ENCODE data around the gene INPP5D.
"Not testable (repeated sequence)": the region's sequence is repeated elsewhere in the genome, so short reads cannot be mapped to it uniquely, and the experiment has no call there.

INPP5D gene

DNA sequence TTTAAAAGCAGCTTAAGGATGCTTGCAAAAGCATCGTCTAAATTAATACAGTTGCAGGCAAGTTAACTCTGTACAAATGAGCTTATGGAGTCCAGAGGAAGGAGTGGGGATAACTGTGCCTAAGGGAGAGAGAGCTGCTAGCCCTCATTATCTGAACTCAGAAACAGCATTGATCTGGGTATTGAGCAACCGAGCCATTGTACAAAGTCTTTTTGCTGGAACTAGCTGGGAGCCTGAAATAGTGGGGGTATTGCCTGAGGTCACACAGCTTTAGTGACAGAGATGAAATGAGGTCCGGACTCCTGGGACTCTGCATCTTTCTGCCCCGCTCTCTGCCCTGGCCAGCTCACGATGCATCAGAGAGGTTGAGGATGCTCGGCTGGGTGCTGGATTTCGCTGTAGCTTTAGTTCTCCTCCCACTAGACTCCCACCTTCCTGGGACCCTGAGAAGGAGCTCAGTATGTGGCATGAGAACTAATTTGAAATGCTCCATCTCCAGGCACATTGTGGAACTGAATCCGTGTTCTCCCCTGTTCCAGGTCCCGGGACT, 123.8 kb downstream of the INPP5D start:
- DNase-seq (ENCODE audit: low spot score): no peak

GRCh38 chr2:233184669-233185068, 124.5 kb downstream of the INPP5D start:
- DNase-seq (ENCODE audit: low spot score): no peak

DNA sequence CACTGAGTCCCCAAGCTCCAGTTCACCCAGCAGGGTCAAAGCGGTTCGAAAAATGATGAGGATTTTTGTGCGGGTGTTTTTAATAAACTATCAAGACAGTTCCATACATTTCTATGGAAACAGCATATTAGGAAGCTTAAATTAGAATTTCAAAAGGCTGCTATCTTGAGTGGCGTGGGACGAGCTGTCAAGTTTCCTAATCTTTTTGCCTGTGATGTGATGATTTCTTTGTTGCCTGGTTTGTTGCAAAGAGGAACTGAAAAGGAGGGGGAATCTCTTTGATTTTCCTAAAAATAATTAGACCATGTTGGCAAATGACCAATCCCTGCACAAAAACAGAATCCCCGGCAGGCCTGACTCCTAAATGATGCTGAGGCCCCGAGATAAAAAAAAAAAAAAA, 125.2 kb downstream of the INPP5D start:
- peak; percentile 72 for DNase-seq (ENCODE audit: low spot score)

DNA sequence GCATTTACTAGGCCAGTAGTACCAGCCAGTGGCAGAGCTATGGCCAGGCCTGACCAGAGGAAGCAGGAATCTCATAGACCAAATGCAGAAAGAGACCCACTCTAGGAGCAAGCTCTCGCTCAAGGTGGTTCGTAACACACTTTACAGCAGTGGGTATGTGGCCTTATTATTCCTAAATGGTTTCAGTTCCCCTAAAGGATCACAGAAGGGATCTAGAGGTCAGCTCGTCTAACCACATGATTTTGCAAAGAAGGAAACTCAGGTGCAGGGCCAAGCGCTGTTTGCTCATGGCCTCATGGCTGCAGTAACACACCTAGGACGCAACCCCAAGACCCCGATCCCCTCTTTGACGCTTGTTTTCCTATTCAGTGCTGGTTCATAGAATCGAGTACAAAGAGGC, 125.8 kb downstream of the INPP5D start:
- DNase-seq (ENCODE audit: low spot score): no peak

DNA sequence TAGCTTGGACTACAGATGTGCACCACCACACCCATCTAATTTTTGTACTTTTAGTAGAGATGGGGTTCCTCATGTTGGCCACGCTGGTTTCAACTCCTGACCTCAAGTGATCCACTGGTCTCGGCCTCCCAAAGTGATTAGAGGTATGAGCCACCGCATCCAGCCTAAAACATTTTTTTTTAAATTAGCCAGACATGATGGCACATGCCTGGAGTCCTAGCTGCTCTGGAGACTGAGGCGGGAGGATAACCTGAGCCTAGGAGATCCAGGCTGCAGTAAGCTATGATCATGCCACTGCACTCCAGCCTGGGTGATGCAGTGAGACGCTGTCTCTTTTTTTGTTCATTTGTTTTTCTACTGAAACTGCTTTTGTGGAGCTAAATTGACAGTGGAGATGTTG, 126.7 kb downstream of the INPP5D start:
- no peak for DNase-seq (ENCODE audit: low spot score)

- DNase-seq (ENCODE audit: low spot score): no peak
These were observed 128.9 kb downstream of the INPP5D start for GRCh38 chr2:233189025-233189424.

DNA sequence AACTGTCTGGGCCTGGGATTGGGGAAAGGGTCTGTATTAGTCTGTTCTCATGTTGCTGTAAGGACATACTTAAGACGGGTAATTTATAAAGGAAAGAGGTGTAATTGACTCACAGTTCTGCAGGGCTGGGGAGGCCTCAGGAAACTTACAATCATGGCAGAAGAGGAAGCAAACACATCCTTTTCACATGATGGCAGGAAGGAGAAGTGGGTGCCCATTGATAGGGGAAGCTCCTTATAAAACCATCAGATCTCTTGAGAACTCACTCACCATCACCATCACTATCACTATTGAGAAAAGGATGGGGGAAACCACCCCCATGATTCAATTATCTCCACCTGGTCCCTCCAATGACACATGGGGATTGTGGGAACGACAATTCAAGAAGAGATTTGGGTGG, 130.9 kb downstream of the INPP5D start:
- DNase-seq (ENCODE audit: low spot score): not testable (repeated sequence)

- no peak for DNase-seq (ENCODE audit: low spot score)
These were observed 133.6 kb downstream of the INPP5D start for GRCh38 chr2:233193738-233194137.

- DNase-seq (ENCODE audit: low spot score): no peak
These were observed 134.9 kb downstream of the INPP5D start for GRCh38 chr2:233195027-233195426.

GRCh38 chr2:233197022-233197421, 136.9 kb downstream of the INPP5D start:
- DNase-seq (ENCODE audit: low spot score): no peak

DNA sequence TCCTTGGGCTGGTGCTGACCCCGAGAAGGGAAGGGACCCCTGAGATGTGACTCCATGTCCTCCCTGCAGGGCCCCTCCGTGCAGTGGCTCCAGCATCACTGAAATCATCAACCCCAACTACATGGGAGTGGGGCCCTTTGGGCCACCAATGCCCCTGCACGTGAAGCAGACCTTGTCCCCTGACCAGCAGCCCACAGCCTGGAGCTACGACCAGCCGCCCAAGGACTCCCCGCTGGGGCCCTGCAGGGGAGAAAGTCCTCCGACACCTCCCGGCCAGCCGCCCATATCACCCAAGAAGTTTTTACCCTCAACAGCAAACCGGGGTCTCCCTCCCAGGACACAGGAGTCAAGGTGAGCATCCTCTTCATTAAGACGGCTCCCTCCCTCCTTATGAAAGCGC, 137.9 kb downstream of the INPP5D start:
- no peak for DNase-seq (ENCODE audit: low spot score)

DNA sequence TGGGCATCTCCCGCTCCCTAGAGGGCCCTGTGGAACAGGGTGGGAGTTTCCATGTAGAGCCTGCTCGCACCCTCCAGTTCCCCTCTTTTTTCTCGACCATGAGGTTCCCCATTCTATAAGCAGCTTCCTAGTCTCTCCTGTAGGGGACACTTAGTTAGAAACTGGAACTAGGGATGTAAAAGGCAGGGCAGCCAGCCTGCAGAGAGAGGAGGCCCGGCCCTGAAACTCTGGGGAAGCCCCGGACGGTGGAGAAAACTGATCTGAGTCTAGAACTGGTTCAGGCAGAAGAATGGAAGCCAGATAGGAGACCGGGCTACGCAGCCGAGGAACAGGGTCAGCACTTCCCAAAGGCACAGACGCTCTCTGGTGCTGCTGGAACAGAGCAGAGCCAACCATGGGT, 139.7 kb downstream of the INPP5D start:
- DNase-seq (ENCODE audit: low spot score): no peak

GRCh38 chr2:233200790-233201189, 140.6 kb downstream of the INPP5D start:
- DNase-seq (ENCODE audit: low spot score): not testable (repeated sequence)

DNA sequence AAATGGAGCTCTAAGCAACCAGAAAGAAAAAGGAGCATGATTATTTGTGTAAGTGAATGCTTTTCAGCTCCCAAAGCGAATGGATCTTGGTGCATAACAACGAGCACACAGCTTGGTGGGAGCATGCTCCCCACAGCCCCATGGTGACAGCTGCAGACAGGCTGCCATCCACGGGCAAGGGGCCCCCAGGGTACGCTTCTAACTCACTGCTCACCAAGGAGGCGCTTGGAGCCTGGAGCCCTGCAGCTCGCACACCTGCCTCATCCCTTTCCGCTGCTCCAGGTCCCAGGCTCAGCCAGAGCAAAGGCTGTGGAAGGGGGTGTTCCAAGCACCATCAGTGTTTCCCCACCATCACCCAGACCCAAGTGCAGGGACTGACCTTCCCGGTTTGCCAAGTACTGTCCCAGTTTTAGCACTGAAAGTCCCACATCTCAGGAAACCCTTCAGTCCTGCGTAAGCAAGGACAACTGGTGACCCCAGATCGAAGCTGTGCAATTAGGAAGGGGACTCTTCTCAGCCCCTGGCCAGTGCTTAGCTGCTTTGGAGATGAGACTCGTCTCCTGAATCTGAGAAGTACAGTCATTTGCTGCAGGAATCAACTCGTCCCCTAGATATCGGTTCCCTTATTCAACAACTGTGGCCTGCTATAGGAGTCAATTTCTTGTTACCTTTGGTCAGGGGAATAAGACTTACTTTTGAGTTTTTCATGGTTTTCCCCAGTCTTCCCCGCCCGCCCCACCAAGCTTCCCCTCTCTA, 141.3 kb downstream of the INPP5D start:
- no peak for DNase-seq (ENCODE audit: low spot score)

- DNase-seq (ENCODE audit: low spot score): no peak
These were observed 142.4 kb downstream of the INPP5D start for GRCh38 chr2:233202531-233202944.

DNA sequence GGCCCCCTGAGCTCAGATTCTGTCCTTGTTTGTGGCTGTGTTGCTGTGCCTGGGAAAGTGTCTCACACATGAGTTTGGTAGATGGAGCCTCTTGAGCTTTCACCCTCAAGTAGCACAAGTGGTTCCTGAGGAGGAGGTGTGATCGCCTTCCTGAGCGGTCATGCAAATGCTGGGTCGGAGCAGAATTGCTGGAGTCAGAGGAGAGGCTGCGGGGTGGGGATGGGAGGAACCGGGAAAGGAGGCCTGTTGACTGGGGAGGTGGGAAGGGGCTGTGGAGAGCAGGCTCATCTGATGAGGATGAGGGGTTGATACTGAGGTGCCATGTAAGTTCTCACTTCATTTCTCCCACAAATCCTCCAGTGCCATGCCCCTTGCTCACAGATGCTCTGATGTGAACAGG, 142.9 kb downstream of the INPP5D start:
- DNase-seq (ENCODE audit: low spot score): no peak

DNA sequence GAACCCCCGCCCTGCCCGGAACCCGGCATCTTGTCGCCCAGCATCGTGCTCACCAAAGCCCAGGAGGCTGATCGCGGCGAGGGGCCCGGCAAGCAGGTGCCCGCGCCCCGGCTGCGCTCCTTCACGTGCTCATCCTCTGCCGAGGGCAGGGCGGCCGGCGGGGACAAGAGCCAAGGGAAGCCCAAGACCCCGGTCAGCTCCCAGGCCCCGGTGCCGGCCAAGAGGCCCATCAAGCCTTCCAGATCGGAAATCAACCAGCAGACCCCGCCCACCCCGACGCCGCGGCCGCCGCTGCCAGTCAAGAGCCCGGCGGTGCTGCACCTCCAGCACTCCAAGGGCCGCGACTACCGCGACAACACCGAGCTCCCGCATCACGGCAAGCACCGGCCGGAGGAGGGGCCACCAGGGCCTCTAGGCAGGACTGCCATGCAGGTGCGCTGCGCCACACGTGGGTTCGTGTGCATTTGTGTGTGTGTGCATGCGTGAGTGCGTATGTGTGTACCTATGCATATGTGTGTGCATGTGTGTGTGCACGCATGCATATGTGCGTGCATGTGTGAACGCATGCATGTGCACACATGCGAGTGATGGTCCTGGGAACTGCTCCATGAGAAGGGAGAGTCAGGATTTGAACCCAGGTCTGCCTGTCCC, 144.3 kb downstream of the INPP5D start:
- DNase-seq (ENCODE audit: low spot score): no peak

DNA sequence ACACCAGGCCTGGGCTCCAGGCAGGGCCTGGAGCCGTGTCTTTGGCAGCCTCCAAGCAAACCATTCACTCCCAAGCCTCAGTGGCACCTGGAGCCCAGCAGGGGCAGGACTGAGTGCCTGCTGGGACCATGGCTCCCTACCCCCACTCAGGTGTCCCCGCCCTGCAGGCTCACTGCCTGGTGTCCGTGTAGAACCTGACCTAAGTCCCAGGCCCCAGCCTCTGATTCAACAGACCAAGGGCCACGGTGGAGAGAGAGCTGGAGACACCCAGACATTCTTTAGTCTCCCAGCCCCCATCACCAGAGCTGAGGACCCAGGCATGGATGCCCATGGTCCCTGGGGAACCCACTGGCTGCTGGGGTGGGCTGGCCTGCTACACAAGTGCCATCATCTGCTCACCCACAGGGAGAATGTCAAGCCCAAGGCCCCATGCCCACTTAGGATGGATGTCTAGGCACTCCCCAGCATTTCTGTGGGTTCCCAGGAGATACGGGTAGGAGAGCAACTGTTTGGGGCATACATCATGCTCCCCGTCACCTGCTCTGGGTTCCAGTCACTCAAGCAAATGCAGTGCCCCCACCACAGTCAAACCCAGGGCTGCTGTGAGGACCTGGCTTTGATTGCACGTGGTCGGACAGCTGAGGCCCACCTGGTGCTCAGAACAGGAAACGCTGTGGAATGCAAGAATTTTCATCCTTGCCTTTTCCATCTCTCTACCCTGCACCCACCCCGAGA, 148.4 kb downstream of the INPP5D start:
- DNase-seq (ENCODE audit: low spot score): no peak

- DNase-seq (ENCODE audit: low spot score): peak; percentile 74
These were observed 149.0 kb downstream of the INPP5D start for GRCh38 chr2:233209117-233209532.

- peak; percentile 84 for DNase-seq (ENCODE audit: low spot score)
These were observed 149.5 kb downstream of the INPP5D start for GRCh38 chr2:233209533-233210171.

DNA sequence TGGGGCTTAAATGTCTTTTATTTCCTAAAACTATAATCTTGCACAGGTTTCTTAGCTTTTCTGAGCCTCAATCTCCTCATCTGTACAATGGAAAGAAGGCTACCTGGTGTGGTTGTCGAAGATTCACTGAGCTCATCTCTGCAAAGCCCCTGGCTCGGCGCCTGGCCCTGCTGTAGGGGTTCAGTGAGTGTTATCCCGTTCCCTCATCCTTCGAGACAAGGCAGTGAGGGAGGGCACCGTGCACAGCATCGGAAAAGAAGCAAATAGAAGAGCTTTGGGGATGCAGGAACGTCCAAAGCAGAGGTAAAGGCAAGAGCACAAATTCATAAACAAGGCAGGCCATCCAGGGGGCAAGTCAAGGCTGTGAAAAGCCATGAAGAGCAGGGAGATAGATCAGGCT, 150.1 kb downstream of the INPP5D start:
- DNase-seq (ENCODE audit: low spot score): no peak

GRCh38 chr2:233210843-233211547, 150.9 kb downstream of the INPP5D start:
- no peak for DNase-seq (ENCODE audit: low spot score)

All from putamen (tissue), 1 donor.